ENCODE results near the gene OBP2A. TPM values are rescaled to one million over a fixed set of nuclear protein-coding genes. Genes with fewer than 3 reads are reported as not detected.

OBP2A gene
- total and polyA plus RNA-seq, 10 of the 15 experiments (the other 5 are each of a cell fraction or from before 2014, with no cell fraction given), result not detected

- in situ Hi-C loops (cut with MboI), result no loop called here
- no peak for TF ChIP-seq CBX5 (IDR thresholded peaks at IDR 0.05; ENCODE audit: low read depth)
- no peak for TF ChIP-seq PAX8 (IDR thresholded peaks at IDR 0.05)
- no peak for TF ChIP-seq SIN3A (IDR thresholded peaks at IDR 0.05; ENCODE audit: low read depth, low read length)
- Histone ChIP-seq H4K20me1 (ENCODE audit: control insufficient read depth, insufficient read depth) (no peaks in the 10 kb centered on the region), H2AFZ (ENCODE audit: control insufficient read depth, low read depth, low read length) (no peak overlapping the region), H3K36me3 (ENCODE audit: control insufficient read depth in 2 of 2, insufficient read depth in 2 of 2, low read length in 1 of 2) (no peaks in the 10 kb centered on the region), H3K27ac (ENCODE audit: control insufficient read depth, insufficient read depth) (no peak overlapping the region), H3K79me2 (ENCODE audit: control insufficient read depth, insufficient read depth, low read length) (no peaks in the 10 kb centered on the region), H3K27me3 (replicated peaks in 1 of 2; ENCODE audit: control insufficient read depth in 2 of 2, insufficient read depth in 2 of 2, low read length in 1 of 2) (no peaks in the 10 kb centered on the region; a peak in 1 of 4 replicates), H3K4me3 (no peak overlapping the region), H3K4me2 (ENCODE audit: control insufficient read depth, insufficient read depth) (no peak overlapping the region), H3K4me1 (ENCODE audit: control insufficient read depth, insufficient read depth, low read length) (no peaks in the 10 kb centered on the region), H3K9ac (ENCODE audit: control insufficient read depth, insufficient read depth, low read length) (no peak overlapping the region), H3K9me3 (replicated peaks; ENCODE audit: control insufficient read depth, insufficient read depth, low read length) (no peaks in the 10 kb centered on the region)
- BruUV-seq (replicated peaks), result no TSS peak
- SMC1A ChIA-PET (ENCODE audit: uncharacterized antibody, unreplicated experiment), result no interaction called here
- no peak for DNase-seq (ENCODE audit: low read depth, low spot score)
- POLR2A ChIA-PET, result no interaction called here
- 19% methylated on average over 15 of the region's 17 CpGs for WGBS (ENCODE audit: insufficient coverage, insufficient replicate concordance, low lambda C conversion rate, missing lambda C conversion rate)
- intact Hi-C loops (cut with micrococcal nuclease; ENCODE audit: unreplicated experiment), result no loop called here
- RAD21 ChIA-PET (ENCODE audit: unreplicated experiment), result no interaction called here
- no peak for FAIRE-seq
- CTCF ChIA-PET, result interaction anchor here (0.6 kb wide), 1 partner anchor 10 kb away, joined by 4 read pairs; no protein-coding TSS in a partner anchor
- no peak for ATAC-seq
Observed at GRCh38 chr9:135514342-135515082, 31.4 kb upstream of the OBP2A start.

GRCh38 chr9:135515083-135515951, 30.6 kb upstream of the OBP2A start:
- POLR2A ChIA-PET, result no interaction called here
- 54% methylated on average over 29 of the region's 31 CpGs for WGBS (ENCODE audit: insufficient coverage, insufficient replicate concordance, low lambda C conversion rate, missing lambda C conversion rate)

More at GRCh38 chr9:135515083-135515951, 30.6 kb upstream of the OBP2A start:
- Histone ChIP-seq H3K27ac (ENCODE audit: control insufficient read depth, insufficient read depth) (no peak overlapping the region), H3K4me3 (no peak overlapping the region), H4K20me1 (ENCODE audit: control insufficient read depth, insufficient read depth) (no peaks in the 10 kb centered on the region), H3K4me2 (ENCODE audit: control insufficient read depth, insufficient read depth) (no peak overlapping the region), H3K27me3 (replicated peaks in 1 of 2; ENCODE audit: control insufficient read depth in 2 of 2, insufficient read depth in 2 of 2, low read length in 1 of 2) (no peaks in the 10 kb centered on the region; a peak in 1 of 4 replicates), H3K36me3 (ENCODE audit: control insufficient read depth in 2 of 2, insufficient read depth in 2 of 2, low read length in 1 of 2) (no peaks in the 10 kb centered on the region), H3K9me3 (replicated peaks; ENCODE audit: control insufficient read depth, insufficient read depth, low read length) (no peaks in the 10 kb centered on the region), H3K9ac (ENCODE audit: control insufficient read depth, insufficient read depth, low read length) (no peak overlapping the region), H3K79me2 (ENCODE audit: control insufficient read depth, insufficient read depth, low read length) (no peaks in the 10 kb centered on the region), H2AFZ (ENCODE audit: control insufficient read depth, low read depth, low read length) (no peak overlapping the region), H3K4me1 (ENCODE audit: control insufficient read depth, insufficient read depth, low read length) (no peaks in the 10 kb centered on the region)
- no TSS peak for BruUV-seq (replicated peaks)
- in situ Hi-C loops (cut with MboI), result no loop called here
- TF ChIP-seq RAD21 (IDR thresholded peaks at IDR 0.05; ENCODE audit: insufficient read depth, low read depth, low read length) (no peak), HDGF (IDR thresholded peaks at IDR 0.05) (no peak), HCFC1 (IDR thresholded peaks at IDR 0.05; ENCODE audit: low read length) (no peak), IRF5 (IDR thresholded peaks at IDR 0.05; ENCODE audit: borderline replicate concordance) (no peak), E2F4 (IDR thresholded peaks at IDR 0.05; ENCODE audit: low read depth, low read length) (no peak), ATF3 (IDR thresholded peaks at IDR 0.05; ENCODE audit: borderline replicate concordance, extremely low read depth, low read depth, low read length) (no peak), RUNX3 (IDR thresholded peaks at IDR 0.05; ENCODE audit: low read length) (no peak)
- FAIRE-seq (no peak), ATAC-seq (no peak), DNase-seq (ENCODE audit: low read depth, low spot score) (no peak)
- intact Hi-C loops (cut with micrococcal nuclease; ENCODE audit: unreplicated experiment), result no loop called here
- CTCF ChIA-PET, result interaction anchor here (0.6 kb wide), 1 partner anchor 9 kb away, joined by 4 read pairs; no protein-coding TSS in a partner anchor
- SMC1A ChIA-PET (ENCODE audit: uncharacterized antibody, unreplicated experiment), result no interaction called here
- RAD21 ChIA-PET (ENCODE audit: unreplicated experiment), result no interaction called here

Data from GM12878 (cell line).